ENCODE results near the gene KCNMA1.

The KCNMA1 gene

DNA sequence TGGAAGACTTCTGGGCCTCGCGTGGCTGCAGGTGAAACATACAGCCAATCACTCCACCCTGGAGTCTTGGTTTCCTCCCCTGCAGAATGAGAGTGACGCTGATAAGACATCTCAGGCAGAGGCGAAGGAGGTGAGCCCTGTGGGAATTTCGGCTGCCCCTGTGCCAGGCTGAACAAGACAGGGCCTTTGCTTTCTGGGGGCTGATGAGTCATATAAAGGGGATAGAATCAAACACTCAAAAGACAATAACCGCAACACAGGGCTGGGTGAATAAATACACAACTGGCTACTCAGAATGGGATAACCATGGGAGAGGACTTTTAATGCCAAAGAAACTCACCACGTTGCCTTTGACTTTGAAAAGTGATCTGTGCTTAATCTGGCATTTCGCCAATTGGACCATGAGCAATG, 143.8 kb downstream of the KCNMA1 start:
- TF ChIP-seq POLR2A (IDR thresholded peaks at IDR 0.05; ENCODE audit: extremely low read depth, insufficient read length) (no peak), MYC (IDR thresholded peaks at IDR 0.05; ENCODE audit: low read depth, low read length) (no peak)
- TF ChIP-seq, protein P1, sequence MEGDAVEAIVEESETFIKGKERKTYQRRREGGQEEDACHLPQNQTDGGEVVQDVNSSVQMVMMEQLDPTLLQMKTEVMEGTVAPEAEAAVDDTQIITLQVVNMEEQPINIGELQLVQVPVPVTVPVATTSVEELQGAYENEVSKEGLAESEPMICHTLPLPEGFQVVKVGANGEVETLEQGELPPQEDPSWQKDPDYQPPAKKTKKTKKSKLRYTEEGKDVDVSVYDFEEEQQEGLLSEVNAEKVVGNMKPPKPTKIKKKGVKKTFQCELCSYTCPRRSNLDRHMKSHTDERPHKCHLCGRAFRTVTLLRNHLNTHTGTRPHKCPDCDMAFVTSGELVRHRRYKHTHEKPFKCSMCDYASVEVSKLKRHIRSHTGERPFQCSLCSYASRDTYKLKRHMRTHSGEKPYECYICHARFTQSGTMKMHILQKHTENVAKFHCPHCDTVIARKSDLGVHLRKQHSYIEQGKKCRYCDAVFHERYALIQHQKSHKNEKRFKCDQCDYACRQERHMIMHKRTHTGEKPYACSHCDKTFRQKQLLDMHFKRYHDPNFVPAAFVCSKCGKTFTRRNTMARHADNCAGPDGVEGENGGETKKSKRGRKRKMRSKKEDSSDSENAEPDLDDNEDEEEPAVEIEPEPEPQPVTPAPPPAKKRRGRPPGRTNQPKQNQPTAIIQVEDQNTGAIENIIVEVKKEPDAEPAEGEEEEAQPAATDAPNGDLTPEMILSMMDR (IDR thresholded peaks at IDR 0.05; ENCODE audit: low read depth, low read length), result no peak
- TF ChIP-seq, protein P2, sequence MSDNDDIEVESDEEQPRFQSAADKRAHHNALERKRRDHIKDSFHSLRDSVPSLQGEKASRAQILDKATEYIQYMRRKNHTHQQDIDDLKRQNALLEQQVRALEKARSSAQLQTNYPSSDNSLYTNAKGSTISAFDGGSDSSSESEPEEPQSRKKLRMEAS (IDR thresholded peaks at IDR 0.05; ENCODE audit: low read depth, low read length), result no peak
- no peak for DNase-seq (ENCODE audit: low read depth)
- H3K4me3 ChIP-seq (ENCODE audit: low read depth, low read length), result no peak overlapping the region

DNA sequence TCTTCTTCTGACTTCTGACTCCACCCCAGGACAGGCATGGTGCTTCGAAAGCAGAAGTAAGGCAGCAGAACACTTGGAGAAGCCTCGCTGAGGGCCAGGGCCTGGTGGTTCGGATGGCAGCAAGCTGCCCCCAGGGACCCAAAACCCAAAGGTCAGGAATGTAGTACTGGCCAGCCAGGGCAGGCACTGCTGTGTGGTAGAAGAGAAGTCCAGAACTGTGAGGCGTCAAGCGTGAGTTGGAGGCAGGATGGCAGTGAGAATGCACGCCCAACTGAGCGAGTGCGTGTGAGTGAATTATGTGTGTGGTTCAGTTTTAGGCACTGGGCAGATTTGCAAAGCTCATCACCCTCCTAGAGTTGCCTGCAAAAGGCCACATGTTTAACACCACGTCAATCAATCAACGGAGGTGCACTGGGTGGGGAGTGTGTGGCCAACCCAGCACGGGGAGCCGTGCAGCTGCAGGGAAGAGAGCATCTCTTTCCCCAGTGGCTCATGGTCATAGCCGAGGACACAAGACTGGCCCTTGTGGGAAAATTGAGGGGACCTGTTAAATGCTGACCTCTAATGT, 144.3 kb downstream of the KCNMA1 start:
- TF ChIP-seq POLR2A (IDR thresholded peaks at IDR 0.05; ENCODE audit: extremely low read depth, insufficient read length), result no peak
- TF ChIP-seq MYC (IDR thresholded peaks at IDR 0.05; ENCODE audit: low read depth, low read length), result no peak
- TF ChIP-seq, protein P2 (IDR thresholded peaks at IDR 0.05; ENCODE audit: low read depth, low read length), result no peak
- TF ChIP-seq, protein P1 (IDR thresholded peaks at IDR 0.05; ENCODE audit: low read depth, low read length), result no peak
- no peak for DNase-seq (ENCODE audit: low read depth)
- no peak overlapping the region for H3K4me3 ChIP-seq (ENCODE audit: low read depth, low read length)

DNA sequence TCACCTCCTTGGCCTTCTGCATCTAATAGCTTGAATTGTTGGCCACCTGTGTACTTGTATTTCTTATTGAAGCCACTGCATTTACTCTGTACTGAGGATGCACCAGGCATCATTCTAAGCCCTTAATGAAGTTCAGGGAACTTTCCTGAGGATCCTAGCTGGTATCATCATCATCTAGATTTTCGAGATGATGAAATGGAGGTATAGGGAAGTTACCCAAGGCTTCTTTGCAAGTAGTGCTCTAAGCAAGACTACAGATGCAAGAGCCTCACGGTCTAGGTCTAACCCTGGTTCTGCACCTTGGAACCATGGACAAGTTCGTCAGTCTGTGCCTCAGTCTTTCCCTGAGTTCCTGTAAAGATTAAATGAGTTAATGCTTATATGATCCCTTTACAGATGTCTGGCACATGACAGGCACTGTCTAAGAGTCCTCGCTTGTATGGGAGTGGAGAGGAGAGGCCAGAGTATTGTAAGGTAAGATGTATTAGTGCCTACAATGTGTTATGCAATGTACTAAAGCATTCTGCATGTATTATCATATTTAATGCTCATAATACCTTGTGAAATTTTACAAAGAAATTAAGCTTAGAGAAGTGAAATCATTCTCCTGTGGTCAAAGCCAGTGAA, 145.1 kb downstream of the KCNMA1 start:
- no peak overlapping the region for H3K4me3 ChIP-seq (ENCODE audit: low read depth, low read length)
- no peak for DNase-seq (ENCODE audit: low read depth)
- TF ChIP-seq POLR2A (IDR thresholded peaks at IDR 0.05; ENCODE audit: extremely low read depth, insufficient read length) (no peak), MYC (IDR thresholded peaks at IDR 0.05; ENCODE audit: low read depth, low read length) (no peak)
- TF ChIP-seq, protein P1 (IDR thresholded peaks at IDR 0.05; ENCODE audit: low read depth, low read length), result no peak
- TF ChIP-seq, protein P2 (IDR thresholded peaks at IDR 0.05; ENCODE audit: low read depth, low read length), result no peak

DNA sequence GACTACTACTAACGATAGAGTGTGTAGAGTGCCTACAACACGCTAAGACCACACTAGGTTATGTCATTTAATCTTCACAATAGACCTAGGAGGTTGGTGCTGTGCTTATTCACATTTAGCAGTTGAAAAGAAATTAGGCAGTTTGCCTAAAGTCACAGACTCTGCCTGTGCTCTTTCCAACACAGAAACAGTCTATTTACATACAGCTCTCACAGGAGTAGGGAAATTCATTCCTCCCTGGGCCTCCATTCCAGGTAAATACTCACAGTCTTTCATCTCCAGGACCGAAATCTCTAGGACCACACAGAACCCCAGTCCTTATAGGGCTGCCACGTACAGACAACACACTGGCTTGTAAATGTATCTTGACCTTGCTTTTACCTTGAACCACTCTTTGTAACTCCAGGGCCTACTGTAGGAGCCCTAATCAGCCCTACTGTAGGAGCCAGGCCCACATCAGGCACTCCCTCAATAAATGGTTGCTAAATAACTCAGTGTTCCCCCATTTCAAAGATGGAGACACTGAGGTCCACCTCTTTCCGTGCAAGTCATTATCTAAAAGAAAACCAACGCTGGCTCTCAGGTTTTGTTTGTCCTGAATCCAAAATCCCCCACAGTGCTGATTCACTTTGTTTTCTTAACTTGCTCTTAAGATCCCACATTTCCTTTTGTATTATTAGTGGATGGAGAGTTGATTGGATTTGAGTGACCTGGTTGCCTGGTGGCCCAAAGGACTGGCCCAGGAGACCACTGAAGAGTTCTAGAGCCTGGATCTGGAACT, 146.9 kb downstream of the KCNMA1 start:
- H3K4me3 ChIP-seq (ENCODE audit: low read depth, low read length), result no peak overlapping the region
- TF ChIP-seq, protein P1 (IDR thresholded peaks at IDR 0.05; ENCODE audit: low read depth, low read length), result no peak
- no peak for TF ChIP-seq MYC (IDR thresholded peaks at IDR 0.05; ENCODE audit: low read depth, low read length)
- TF ChIP-seq POLR2A (IDR thresholded peaks at IDR 0.05; ENCODE audit: extremely low read depth, insufficient read length), result no peak
- TF ChIP-seq, protein P2 (IDR thresholded peaks at IDR 0.05; ENCODE audit: low read depth, low read length), result no peak
- DNase-seq (ENCODE audit: low read depth), result no peak

DNA sequence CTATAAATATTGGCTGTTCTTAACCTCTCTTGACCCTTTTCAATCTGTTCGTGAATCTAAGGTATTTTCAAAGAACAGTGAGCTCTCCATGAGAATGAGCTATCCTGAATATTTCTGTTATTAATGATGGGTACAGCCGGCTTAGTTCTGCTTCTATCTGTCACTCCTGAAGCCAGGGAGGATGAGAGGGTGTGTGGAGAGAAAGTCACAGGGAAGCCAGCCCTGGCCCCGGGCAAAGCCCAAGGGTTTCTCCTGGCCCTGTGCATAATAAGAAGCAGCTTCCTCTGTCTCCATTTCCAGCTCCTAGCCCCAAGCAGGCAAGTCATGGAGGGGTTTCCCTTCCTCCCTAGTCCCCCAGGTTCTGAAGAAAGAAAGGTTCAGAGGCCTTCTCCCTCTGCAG, 151.1 kb downstream of the KCNMA1 start:
- DNase-seq (ENCODE audit: low read depth), result no peak
- TF ChIP-seq, protein P2 (IDR thresholded peaks at IDR 0.05; ENCODE audit: low read depth, low read length), result no peak
- TF ChIP-seq MYC (IDR thresholded peaks at IDR 0.05; ENCODE audit: low read depth, low read length) (no peak), POLR2A (IDR thresholded peaks at IDR 0.05; ENCODE audit: extremely low read depth, insufficient read length) (no peak)
- TF ChIP-seq, protein P1 (IDR thresholded peaks at IDR 0.05; ENCODE audit: low read depth, low read length), result no peak
- no peak overlapping the region for H3K4me3 ChIP-seq (ENCODE audit: low read depth, low read length)

All from NB4 (cell line).